Measurements from ENCODE around the gene CLIC4. TPM values are rescaled to one million over a fixed set of nuclear protein-coding genes. Genes with fewer than 3 reads are reported as not detected.

The CLIC4 gene
- total RNA-seq, 1 donor from 2014 or later, result 123 TPM

GRCh38 chr1:24865168-24865567 is 119.9 kb downstream of the CLIC4 start:
- H3K9me3 Mint-ChIP-seq, result no peaks in the 10 kb centered on the region
- TF ChIP-seq CTCF (conservative IDR thresholded peaks at IDR 0.05), result no peak
- no peaks in the 10 kb centered on the region for H3K36me3 Mint-ChIP-seq (ENCODE audit: low read depth)
- no peak for DNase-seq (ENCODE audit: low read depth, low spot score)
- peaks cover 2% of the 10 kb centered on the region for H3K27me3 Mint-ChIP-seq (ENCODE audit: low read depth)
- peaks cover 7% of the 10 kb centered on the region for H3K4me1 Mint-ChIP-seq
- H3K27ac Mint-ChIP-seq (ENCODE audit: unreplicated experiment), result no peak overlapping the region
- no peak overlapping the region for H3K4me3 Mint-ChIP-seq

- TF ChIP-seq CTCF (conservative IDR thresholded peaks at IDR 0.05), result no peak
- Mint-ChIP-seq H3K4me3 (no peak overlapping the region), H3K4me1 (peaks cover 7% of the 10 kb centered on the region), H3K36me3 (ENCODE audit: low read depth) (no peaks in the 10 kb centered on the region), H3K9me3 (no peaks in the 10 kb centered on the region), H3K27ac (ENCODE audit: unreplicated experiment) (no peak overlapping the region), H3K27me3 (ENCODE audit: low read depth) (peaks cover 2% of the 10 kb centered on the region)
- DNase-seq (ENCODE audit: low read depth, low spot score), result no peak
Measured at GRCh38 chr1:24865587-24865986, 120.3 kb downstream of the CLIC4 start.

GRCh38 chr1:24866211-24867083 is 121.2 kb downstream of the CLIC4 start:
- peaks cover 7% of the 10 kb centered on the region for H3K4me1 Mint-ChIP-seq
- no peaks in the 10 kb centered on the region for H3K36me3 Mint-ChIP-seq (ENCODE audit: low read depth)
- no peak for TF ChIP-seq CTCF (conservative IDR thresholded peaks at IDR 0.05)
- no peak overlapping the region for H3K4me3 Mint-ChIP-seq
- H3K27me3 Mint-ChIP-seq (ENCODE audit: low read depth), result peaks cover 2% of the 10 kb centered on the region
- no peaks in the 10 kb centered on the region for H3K9me3 Mint-ChIP-seq
- no peak for DNase-seq (ENCODE audit: low read depth, low spot score)
- H3K27ac Mint-ChIP-seq (ENCODE audit: unreplicated experiment), result no peak overlapping the region

GRCh38 chr1:24867084-24867870 is 122.0 kb downstream of the CLIC4 start:
- Mint-ChIP-seq H3K27ac (ENCODE audit: unreplicated experiment) (no peak overlapping the region), H3K4me1 (peaks cover 7% of the 10 kb centered on the region)

More at GRCh38 chr1:24867084-24867870, 122.0 kb downstream of the CLIC4 start:
- Mint-ChIP-seq H3K4me3 (no peak overlapping the region), H3K27me3 (ENCODE audit: low read depth) (peaks cover 2% of the 10 kb centered on the region), H3K9me3 (no peaks in the 10 kb centered on the region), H3K36me3 (ENCODE audit: low read depth) (no peaks in the 10 kb centered on the region)
- TF ChIP-seq CTCF (conservative IDR thresholded peaks at IDR 0.05), result no peak
- DNase-seq (ENCODE audit: low read depth, low spot score), result no peak

Measured in neural crest cell (in vitro differentiated cells).